ENCODE results near the gene TNFRSF11A.

DNA sequence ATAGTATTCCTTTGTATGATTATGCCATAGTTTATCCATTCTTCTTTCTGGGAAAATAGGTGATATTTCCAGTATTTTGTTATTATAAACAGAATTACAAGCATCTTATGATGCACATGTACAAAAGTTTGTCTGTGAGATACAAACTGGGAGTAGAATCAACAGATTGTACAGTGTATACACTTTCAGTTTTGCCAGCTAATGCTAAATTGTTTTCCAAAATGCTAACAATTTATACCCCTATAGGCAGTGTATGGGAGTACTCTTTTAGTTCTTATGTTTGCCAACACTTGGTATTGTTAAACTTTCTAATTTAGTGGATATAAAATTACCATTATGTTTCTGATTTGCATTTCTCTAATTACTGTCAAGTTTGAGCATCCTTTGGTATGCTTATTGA, 31.0 kb upstream of the TNFRSF11A start:
- TF ChIP-seq EZH2 (IDR thresholded peaks at IDR 0.05) (no peak), POLR2AphosphoS5 (IDR thresholded peaks at IDR 0.05; ENCODE audit: borderline replicate concordance, low read depth, low read length) (no peak), FOXP2 (optimal IDR thresholded peaks at IDR 0.05; ENCODE audit: control extremely low read depth, extremely low read length, insufficient read depth) (no peak)
